CD4-positive, alpha-beta T cell treated with Interleukin-1 beta for 1 hour (primary cell): ENCODE results near the gene COL3A1.

Source experiments
- DNase-seq, 2 donors: peaks; one replicate each; pipeline ENCODE4 v3.0.0-alpha.2; 2020 to 2022

The COL3A1 gene

GRCh38 chr2:189020179-189020578, 46.0 kb downstream of the COL3A1 start:
- no peak for DNase-seq

GRCh38 chr2:189022053-189022481, 47.9 kb downstream of the COL3A1 start:
- no peak for DNase-seq

- DNase-seq: no peak
Measured at GRCh38 chr2:189022492-189022891, 48.3 kb downstream of the COL3A1 start.

GRCh38 chr2:189024901-189025618, 50.9 kb downstream of the COL3A1 start:
- DNase-seq: no peak

GRCh38 chr2:189037518-189037917, 63.3 kb downstream of the COL3A1 start:
- DNase-seq: no peak

- DNase-seq: no peak
Measured at GRCh38 chr2:189045836-189046235, 71.7 kb downstream of the COL3A1 start.

GRCh38 chr2:189046320-189046719, 72.1 kb downstream of the COL3A1 start:
- no peak for DNase-seq

GRCh38 chr2:189047171-189047888, 73.2 kb downstream of the COL3A1 start:
- no peak for DNase-seq

- DNase-seq: no peak
Measured at GRCh38 chr2:189048189-189048588, 74.0 kb downstream of the COL3A1 start.

GRCh38 chr2:189049709-189050164, 75.6 kb downstream of the COL3A1 start:
- DNase-seq: no peak

GRCh38 chr2:189050165-189050712, 76.1 kb downstream of the COL3A1 start:
- DNase-seq: no peak

- DNase-seq: no peak
Measured at GRCh38 chr2:189056200-189057106, 82.3 kb downstream of the COL3A1 start.

- no peak for DNase-seq
Measured at GRCh38 chr2:189057316-189057715, 83.1 kb downstream of the COL3A1 start.

- DNase-seq: no peak
Measured at GRCh38 chr2:189060096-189060642, 86.0 kb downstream of the COL3A1 start.
